GM23248 (cell line): ENCODE measurements around the gene ZBTB49. TPM values are rescaled to one million over a fixed set of nuclear protein-coding genes. Genes with fewer than 3 reads are reported as not detected.

Experiments
- DNase-seq: peaks from one replicate; pipeline ENCODE4 v3.0.0-alpha.2; 2015
- H2AFZ ChIP-seq: fragments of 200-600 bp; sonication (generic); 2 replicates; pipeline ENCODE4 v1.6.1; 2016; ENCODE audit warnings: antibody characterized with exemption
- H3F3A ChIP-seq: fragments of 200-600 bp; sonication (generic); 2 replicates; pipeline ENCODE4 v1.6.1; 2016; ENCODE audit warnings: mild to moderate bottlenecking, antibody characterized with exemption, mixed run types; ENCODE audit not compliant: insufficient read depth
- H3K27ac ChIP-seq: fragments of 200-600 bp; sonication (generic); 2 replicates; pipeline ENCODE4 v1.5.1; 2016; ENCODE audit warnings: mild to moderate bottlenecking
- H3K27me3 ChIP-seq: fragments of 200-600 bp; sonication (generic); replicated peaks from 2 replicates; pipeline ENCODE4 v1.6.1; 2016; ENCODE audit warnings: mild to moderate bottlenecking; ENCODE audit not compliant: insufficient read depth
- H3K36me3 ChIP-seq: fragments of 200-600 bp; sonication (generic); 2 replicates; pipeline ENCODE4 v1.6.1; 2016; ENCODE audit warnings: low read depth, mild to moderate bottlenecking
- H3K4me1 ChIP-seq: fragments of 200-600 bp; sonication (generic); 2 replicates; pipeline ENCODE4 v1.6.1; 2016; ENCODE audit warnings: mild to moderate bottlenecking; ENCODE audit not compliant: insufficient read depth
- H3K4me2 ChIP-seq: fragments of 200-600 bp; sonication (generic); one replicate; pipeline ENCODE4 v1.6.1; 2016; ENCODE audit warnings: mild to moderate bottlenecking; ENCODE audit not compliant: unreplicated experiment
- H3K4me3 ChIP-seq: fragments of 200-600 bp; sonication (generic); 2 replicates; pipeline ENCODE4 v1.5.1; 2016; ENCODE audit warnings: mild to moderate bottlenecking
- H3K79me2 ChIP-seq: fragments of 200-600 bp; sonication (generic); 2 replicates; pipeline ENCODE4 v1.6.1; 2016; ENCODE audit warnings: mild to moderate bottlenecking; ENCODE audit not compliant: insufficient read depth
- H3K9ac ChIP-seq: fragments of 200-600 bp; sonication (generic); 2 replicates; pipeline ENCODE4 v1.6.1; 2016; ENCODE audit warnings: mild to moderate bottlenecking
- H3K9me2 ChIP-seq: fragments of 200-600 bp; sonication (generic); 2 replicates; pipeline ENCODE4 v1.6.1; 2016; ENCODE audit warnings: mixed run types, mild to moderate bottlenecking, moderate library complexity; ENCODE audit not compliant: insufficient read depth
- H3K9me3 ChIP-seq: fragments of 200-600 bp; sonication (generic); one replicate; pipeline ENCODE4 v1.6.1; 2017; ENCODE audit warnings: low read depth
- H4K20me1 ChIP-seq: fragments of 200-600 bp; sonication (generic); 2 replicates; pipeline ENCODE4 v1.6.0; 2016; ENCODE audit not compliant: insufficient read depth
- EZH2 ChIP-seq: fragments of 200-600 bp; sonication (generic); IDR thresholded peaks from 2 replicates; pipeline ENCODE4 v1.6.1; 2018; ENCODE audit warnings: antibody characterized with exemption, mild to moderate bottlenecking; ENCODE audit not compliant: insufficient read depth, poor library complexity, severe bottlenecking
- EZH2phosphoT487 ChIP-seq: fragments of 200-600 bp; sonication (generic); IDR thresholded peaks from 2 replicates; pipeline ENCODE4 v1.6.1; 2018; ENCODE audit warnings: antibody characterized with exemption, moderate library complexity, mild to moderate bottlenecking, low read depth; ENCODE audit not compliant: insufficient read depth
- WGBS, 2 experiments: methylation state at CpG; one replicate each; pipeline ENCODE4 v1.1.6; 2015 to 2017; ENCODE audit warnings: low lambda C conversion rate in 2 of 2, low coverage in 1 of 2; ENCODE audit errors: missing lambda C conversion rate in 2 of 2; 5-methylcytosine and 5-hydroxymethylcytosine counted together
- in situ Hi-C: fragments of 300-500 bp; cut with MboI; formaldehyde crosslinking; loops from 2 replicates; pipeline ENCODE4 v1.15.0; 2020
- polyA plus RNA-seq: library from polyadenylated mRNA; unstranded; fragments of >200 nt; fragmentation: Nextera tagmentation; extraction: Ambion mirVana; gene quantifications from 2 replicates; pipeline ENCODE4 v1.2.1, GENCODE V29; 2016
- total RNA-seq: library from RNA; depleted of rRNA; stranded (reverse); fragments of >200 nt; shearing (Covaris generic); gene quantifications from 2 replicates; pipeline ENCODE4 v1.2.3, GENCODE V29; 2014

ZBTB49 gene
- total and polyA plus RNA-seq, 2 experiments from 2014 or later: 1.9 to 2.9 TPM

DNA sequence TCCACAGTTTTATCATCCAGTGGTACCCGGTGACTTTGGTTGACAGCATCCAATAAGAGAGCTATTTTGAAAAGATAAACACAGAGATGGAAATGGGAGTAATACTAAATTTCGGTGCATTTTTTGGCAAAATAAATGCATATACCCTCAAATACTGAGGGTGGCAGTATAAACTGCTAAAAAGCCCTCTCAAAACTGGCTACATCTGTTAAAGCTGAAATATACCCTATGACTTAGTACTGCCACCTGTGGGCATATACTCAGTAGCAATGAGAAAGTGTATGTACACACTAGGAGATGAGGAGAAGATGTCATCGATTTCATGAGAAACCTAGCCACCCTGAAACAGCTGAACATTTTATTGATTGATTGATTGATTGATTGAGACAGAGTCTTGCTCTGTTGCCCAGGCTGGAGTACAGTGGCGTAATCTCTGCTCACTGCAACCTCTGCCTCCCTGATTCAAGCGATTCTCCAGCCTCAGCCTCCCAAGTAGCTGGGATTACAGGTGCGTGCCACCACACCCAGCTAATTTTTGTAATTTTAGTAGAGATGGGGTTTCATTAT lies 29.8 kb upstream of the ZBTB49 start:
- no peaks in the 10 kb centered on the region for H3K79me2 ChIP-seq
- H3F3A ChIP-seq: no peaks in the 10 kb centered on the region
- H3K36me3 ChIP-seq: no peaks in the 10 kb centered on the region
- DNase-seq: peak; percentile 79
- H2AFZ ChIP-seq: peak overlapping the region; percentile 26
- no peaks in the 10 kb centered on the region for H3K4me1 ChIP-seq
- H3K9me3 ChIP-seq: no peaks in the 10 kb centered on the region
- no peak overlapping the region for H3K27ac ChIP-seq
- H4K20me1 ChIP-seq: no peaks in the 10 kb centered on the region
- no peak overlapping the region for H3K4me3 ChIP-seq
- in situ Hi-C loops: no loop called here
- peaks cover 4% of the 10 kb centered on the region for H3K27me3 ChIP-seq
- H3K9me2 ChIP-seq: no peaks in the 10 kb centered on the region
- H3K4me2 ChIP-seq: no peak overlapping the region
- no peak for TF ChIP-seq EZH2
- TF ChIP-seq EZH2phosphoT487: no peak
- H3K9ac ChIP-seq: 0 out of 2 replicates have a peak overlapping the region, but pooled peaks have one; percentile 4
- WGBS, 2 experiments: 67 to 77% methylated on average over 6 of the region's 6 CpGs

GRCh38 chr4:4267981-4268380 lies 22.1 kb upstream of the ZBTB49 start:
- 90 to 96% methylated on average over 5 of the region's 5 CpGs for WGBS, 2 experiments

GRCh38 chr4:4268776-4269175 lies 21.3 kb upstream of the ZBTB49 start:
- Histone ChIP-seq H3K36me3 (no peaks in the 10 kb centered on the region; the same call in 1 of the 2 replicates), H3K4me1 (peaks cover 10% of the 10 kb centered on the region; the same call in 1 of the 2 replicates), H4K20me1 (no peaks in the 10 kb centered on the region), H3K27ac (no peak overlapping the region), H3K4me2 (no peak overlapping the region), H2AFZ (no peak overlapping the region), H3K4me3 (no peak overlapping the region), H3K79me2 (no peaks in the 10 kb centered on the region), H3K9me3 (no peaks in the 10 kb centered on the region), H3K27me3 (no peaks in the 10 kb centered on the region), H3F3A (no peaks in the 10 kb centered on the region), H3K9me2 (no peaks in the 10 kb centered on the region), H3K9ac (no peak overlapping the region)
- TF ChIP-seq EZH2: no peak
- TF ChIP-seq EZH2phosphoT487: no peak
- in situ Hi-C loops: no loop called here
- 95 to 96% methylated on average over 1 of the region's 1 CpG for WGBS, 2 experiments
- no peak for DNase-seq

More at GRCh38 chr4:4267981-4268380, 22.1 kb upstream of the ZBTB49 start:
- Histone ChIP-seq H3K4me1 (peaks cover 10% of the 10 kb centered on the region; the same call in 1 of the 2 replicates), H3K4me2 (no peak overlapping the region), H3K36me3 (no peaks in the 10 kb centered on the region; the same call in 1 of the 2 replicates), H4K20me1 (no peaks in the 10 kb centered on the region), H3K9ac (no peak overlapping the region), H3K27ac (no peak overlapping the region), H3K9me2 (no peaks in the 10 kb centered on the region), H3F3A (no peaks in the 10 kb centered on the region), H3K79me2 (no peaks in the 10 kb centered on the region), H3K27me3 (no peaks in the 10 kb centered on the region), H2AFZ (no peak overlapping the region), H3K4me3 (no peak overlapping the region), H3K9me3 (no peaks in the 10 kb centered on the region)
- in situ Hi-C loops: no loop called here
- no peak for TF ChIP-seq EZH2
- TF ChIP-seq EZH2phosphoT487: no peak
- no peak for DNase-seq

- H3K27ac ChIP-seq: no peak overlapping the region
- in situ Hi-C loops: no loop called here
- no peak for TF ChIP-seq EZH2phosphoT487
- no peak for TF ChIP-seq EZH2
- no peaks in the 10 kb centered on the region for H3K79me2 ChIP-seq
- WGBS, 2 experiments: 90% methylated on average over 11 of the region's 11 CpGs
- no peaks in the 10 kb centered on the region for H4K20me1 ChIP-seq
- no peaks in the 10 kb centered on the region for H3K27me3 ChIP-seq
- no peaks in the 10 kb centered on the region for H3K9me3 ChIP-seq
- no peaks in the 10 kb centered on the region; the same call in 1 of the 2 replicates for H3K36me3 ChIP-seq
- H2AFZ ChIP-seq: no peak overlapping the region
- H3F3A ChIP-seq: no peaks in the 10 kb centered on the region
- H3K9ac ChIP-seq: no peak overlapping the region
- peaks cover 10% of the 10 kb centered on the region; the same call in 1 of the 2 replicates for H3K4me1 ChIP-seq
- H3K4me2 ChIP-seq: no peak overlapping the region
- no peaks in the 10 kb centered on the region for H3K9me2 ChIP-seq
- H3K4me3 ChIP-seq: no peak overlapping the region
- DNase-seq: no peak
Observed at GRCh38 chr4:4269331-4269731, 20.7 kb upstream of the ZBTB49 start.
